GM12873 (cell line): Measurements from ENCODE around the gene EFHC1.

Experiments used
- CTCF ChIP-seq: IDR thresholded peaks from 2 replicates; pipeline ENCODE4 v1.5.1; 2012; ENCODE audit warnings: low read depth, mild to moderate bottlenecking, moderate library complexity, low read length, control low read depth; ENCODE audit not compliant: insufficient read depth; ENCODE audit errors: missing control alignments

EFHC1 gene

GRCh38 chr6:52554684-52555280 lies 134.6 kb downstream of the EFHC1 start:
- no peak for TF ChIP-seq CTCF

DNA sequence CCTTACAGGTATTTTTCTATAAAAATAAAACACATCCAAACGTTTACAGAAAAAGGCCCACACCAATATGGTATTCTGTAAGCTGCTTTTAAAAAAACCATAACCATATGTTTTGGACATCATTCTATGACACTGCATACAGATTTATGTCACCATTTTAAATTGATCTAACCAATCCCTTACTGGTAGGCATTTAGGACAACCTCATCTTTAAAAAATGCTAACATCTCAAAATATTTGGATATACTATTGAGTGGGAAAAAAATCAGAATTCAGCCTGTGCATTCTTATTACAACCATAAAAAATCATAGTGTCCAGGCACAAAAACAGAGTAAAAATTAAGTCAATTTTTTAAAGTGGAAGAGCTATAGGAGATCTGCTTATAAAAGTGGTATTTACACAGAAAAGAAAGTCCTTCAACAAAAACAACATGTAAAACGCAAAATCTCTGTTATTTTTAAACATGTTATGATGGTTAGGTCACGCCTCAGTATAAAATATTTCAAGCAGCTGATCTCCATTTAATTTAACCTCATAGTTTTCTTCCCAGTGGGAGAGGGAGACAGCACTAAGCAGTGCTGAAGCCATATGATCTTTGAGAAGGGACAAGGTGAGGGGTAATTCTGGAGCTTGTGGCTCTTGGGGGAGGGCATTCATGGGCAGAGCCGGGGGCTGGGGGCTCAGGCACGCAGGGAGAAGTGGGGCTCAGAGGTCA lies 135.5 kb downstream of the EFHC1 start:
- TF ChIP-seq CTCF, result no peak

DNA sequence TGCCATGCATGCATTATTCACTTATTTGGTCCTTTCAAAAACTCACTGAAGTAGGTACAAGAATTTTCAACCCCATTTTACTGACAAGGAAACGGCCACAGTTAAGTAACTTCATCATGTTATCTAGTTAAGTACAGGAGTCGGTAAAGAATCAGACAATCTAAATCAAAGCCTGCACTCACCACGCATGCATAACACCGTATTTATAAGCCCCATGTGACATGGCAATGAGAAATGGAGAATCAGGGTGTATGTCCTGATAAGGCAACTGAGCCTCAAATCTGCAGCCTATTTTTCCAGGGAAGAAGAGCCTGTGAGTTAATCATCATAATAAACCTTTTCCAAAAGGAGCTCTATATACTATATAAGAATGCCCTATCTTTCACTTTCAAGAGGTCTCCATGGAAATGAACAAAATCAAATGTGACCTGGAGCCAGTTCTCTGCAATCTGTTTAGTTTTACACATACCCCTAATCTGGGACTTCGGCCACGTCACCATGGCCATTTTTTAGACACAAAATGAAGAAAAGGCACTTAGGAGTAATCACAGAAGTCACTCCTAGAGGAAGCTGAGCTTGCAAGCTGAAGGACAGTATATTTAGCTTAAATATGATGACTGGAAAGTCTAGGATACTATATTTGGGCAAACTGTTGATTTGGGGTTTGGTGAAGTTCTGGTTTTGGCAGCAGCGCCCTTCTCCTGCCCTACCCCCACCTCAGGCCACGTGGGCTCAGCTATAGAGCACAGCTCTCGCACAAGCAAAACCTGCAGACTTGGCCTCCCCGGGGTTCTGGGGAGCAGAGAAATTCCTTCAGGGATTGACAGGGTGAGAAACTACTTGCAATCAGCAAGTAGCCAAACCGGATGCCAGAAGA lies 137.5 kb downstream of the EFHC1 start:
- TF ChIP-seq CTCF, result no peak

DNA sequence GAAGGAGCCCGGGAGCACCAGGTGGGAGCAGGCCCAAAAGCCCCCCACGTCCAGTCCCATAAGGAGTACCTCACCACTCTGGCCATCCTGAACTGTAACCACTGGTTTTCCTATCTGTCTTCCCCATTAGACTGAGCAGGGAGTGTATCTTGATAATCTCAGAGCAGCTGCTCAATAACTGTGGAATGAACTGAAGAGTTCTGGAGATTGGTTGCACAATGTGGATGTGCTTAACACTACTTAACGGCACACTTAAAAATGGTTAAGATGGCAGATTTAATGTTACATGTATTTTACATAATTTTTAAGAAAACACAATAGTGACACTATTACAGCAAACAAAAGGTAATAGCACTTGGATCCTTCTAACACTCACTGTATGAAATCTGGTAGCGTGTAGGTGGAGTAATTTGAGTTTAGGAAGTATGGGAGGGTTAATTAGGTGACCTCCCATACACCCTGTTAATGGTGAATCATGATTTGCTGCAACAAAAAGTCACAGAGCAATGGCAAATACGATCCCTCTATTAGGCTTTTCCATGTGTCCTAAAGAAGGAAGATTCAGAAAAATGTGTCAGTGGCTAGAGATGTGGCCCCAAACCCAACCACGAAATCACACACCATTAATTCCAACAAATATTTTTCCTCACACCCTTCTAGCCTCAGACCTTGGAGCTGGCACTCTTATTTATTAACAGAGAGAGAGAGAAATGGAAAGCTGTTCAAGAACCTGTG lies 138.3 kb downstream of the EFHC1 start:
- TF ChIP-seq CTCF, result no peak

DNA sequence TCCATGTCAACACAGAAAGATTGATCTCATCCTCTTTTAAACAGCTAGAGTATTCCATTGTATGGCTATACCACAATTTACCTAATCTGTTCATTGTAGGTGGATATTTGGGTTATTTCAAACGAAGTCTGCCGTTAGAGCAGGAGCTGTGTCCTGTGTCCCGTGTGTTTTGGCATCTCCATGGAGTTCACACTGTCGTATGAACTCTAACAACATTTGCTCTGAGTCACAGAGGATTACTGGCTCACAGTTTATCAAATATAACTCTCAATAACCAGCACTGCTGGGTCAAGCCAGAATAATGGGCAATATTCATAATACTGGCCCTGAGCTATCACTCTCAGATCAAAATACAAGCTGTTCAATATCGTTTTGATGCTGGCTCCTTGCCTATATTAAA lies 140.3 kb downstream of the EFHC1 start:
- TF ChIP-seq CTCF, result no peak

- TF ChIP-seq CTCF, result no peak
Measured at GRCh38 chr6:52562911-52563310, 142.8 kb downstream of the EFHC1 start.
